HEK293 (cell line): Measurements from ENCODE around the gene MRNIP.

ENCODE experiments used
- CTCF ChIA-PET: fragments of 350-600 bp; formaldehyde crosslinking; extraction: SDS; loops from one replicate; lab custom pipeline; 2021; ENCODE audit warnings: antibody characterized with exemption; lab: Yijun Ruan, JAX
- POLR2A ChIA-PET: fragments of 300-600 bp; formaldehyde crosslinking; extraction: SDS; loops from one replicate; lab custom pipeline; 2020; ENCODE audit warnings: antibody characterized with exemption, inconsistent platforms; lab: Yijun Ruan, JAX
- H3K27ac ChIP-seq: fragments of 200-500 bp; sonication (Bioruptor generic); 2 replicates; pipeline ENCODE4 v1.5.1; 2014; ENCODE audit warnings: low read depth, low read length, control low read depth, inconsistent platforms; ENCODE audit errors: extremely low read depth
- H3K36me3 ChIP-seq, 2 experiments: fragments of 200-500 bp in 1 of 2; sonication (Bioruptor generic) in 1 of 2; 1 replicate in 1 of 2; 2 replicates in 1 of 2; pipeline ENCODE4 v1.5.1; 2014 to 2017; ENCODE audit warnings: inconsistent platforms in 2 of 2, low read length in 2 of 2; ENCODE audit not compliant: control insufficient read depth in 2 of 2, insufficient read depth in 1 of 2
- H3K4me1 ChIP-seq: fragments of 200-500 bp; sonication (Bioruptor generic); 2 replicates; pipeline ENCODE4 v1.5.1; 2014; ENCODE audit warnings: mild to moderate bottlenecking, low read length, inconsistent platforms; ENCODE audit not compliant: control insufficient read depth, insufficient read depth
- H3K4me3 ChIP-seq: 2 replicates; pipeline ENCODE4 v1.5.1; 2011; ENCODE audit warnings: low read depth, mild to moderate bottlenecking, control low read depth, low read length, moderate library complexity
- H3K9me3 ChIP-seq: fragments of 200-500 bp; sonication (Bioruptor generic); 2 replicates; pipeline ENCODE4 v1.5.1; 2014; ENCODE audit warnings: low read depth, low read length, inconsistent platforms; ENCODE audit not compliant: control insufficient read depth, insufficient read depth
- GFI1B ChIP-seq: fragments of 450-650 bp; formaldehyde crosslinking; IDR thresholded peaks from 2 replicates; pipeline ENCODE4 v1.5.1; 2016; ENCODE audit warnings: missing biosample characterization, missing genetic modification characterization
- GLIS1 ChIP-seq: fragments of 450-650 bp; formaldehyde crosslinking; IDR thresholded peaks from 2 replicates; pipeline ENCODE4 v1.5.1; 2016; ENCODE audit warnings: missing biosample characterization, missing genetic modification characterization
- PBX3 ChIP-seq: sonication (generic); formaldehyde crosslinking; IDR thresholded peaks from 2 replicates; pipeline ENCODE4 v1.8.1; 2022; ENCODE audit warnings: mild to moderate bottlenecking, moderate library complexity, missing genetic modification reagents
- PRDM1 ChIP-seq: fragments of 450-650 bp; formaldehyde crosslinking; IDR thresholded peaks from 2 replicates; pipeline ENCODE4; 2016; ENCODE audit warnings: missing biosample characterization, missing genetic modification characterization
- PRDM4 ChIP-seq: fragments of 450-650 bp; formaldehyde crosslinking; IDR thresholded peaks from 2 replicates; pipeline ENCODE4 v1.5.1; 2017; ENCODE audit warnings: missing biosample characterization, missing genetic modification characterization
- SETDB1 ChIP-seq: IDR thresholded peaks from one replicate; pipeline ENCODE4 v1.6.1; 2017; ENCODE audit warnings: mild to moderate bottlenecking, low read length, moderate library complexity, mixed read lengths; ENCODE audit not compliant: insufficient read length
- SP2 ChIP-seq: fragments of 450-650 bp; formaldehyde crosslinking; IDR thresholded peaks from 2 replicates; pipeline ENCODE4 v1.5.1; 2016; ENCODE audit warnings: missing biosample characterization, missing genetic modification characterization
- ZFHX2 ChIP-seq: fragments of 450-650 bp; formaldehyde crosslinking; conservative IDR thresholded peaks from 2 replicates; pipeline ENCODE4 v1.5.1; 2016; ENCODE audit warnings: missing biosample characterization, missing genetic modification characterization
- ZNF184 ChIP-seq: fragments of 450-650 bp; IDR thresholded peaks from 2 replicates; pipeline ENCODE4 v1.5.1; 2018; ENCODE audit warnings: missing biosample characterization, mild to moderate bottlenecking, missing genetic modification characterization
- ZNF398 ChIP-seq: fragments of 450-650 bp; formaldehyde crosslinking; IDR thresholded peaks from 2 replicates; pipeline ENCODE4 v1.5.1; 2017; ENCODE audit warnings: missing biosample characterization, missing genetic modification characterization
- ZNF501 ChIP-seq: fragments of 450-650 bp; formaldehyde crosslinking; IDR thresholded peaks from 2 replicates; pipeline ENCODE4 v1.5.1; 2016; ENCODE audit warnings: missing biosample characterization, missing genetic modification characterization
- ZNF513 ChIP-seq: fragments of 450-650 bp; IDR thresholded peaks from 2 replicates; pipeline ENCODE4 v1.5.1; 2018; ENCODE audit warnings: missing biosample characterization, missing genetic modification characterization
- ZNF560 ChIP-seq: fragments of 450-650 bp; formaldehyde crosslinking; IDR thresholded peaks from 2 replicates; pipeline ENCODE4 v1.5.1; 2017; ENCODE audit warnings: missing biosample characterization, missing genetic modification characterization, borderline replicate concordance
- ZNF610 ChIP-seq: fragments of 450-650 bp; formaldehyde crosslinking; IDR thresholded peaks from 2 replicates; pipeline ENCODE4 v1.5.1; 2016; ENCODE audit warnings: missing biosample characterization, missing genetic modification characterization, borderline replicate concordance
- ZNF639 ChIP-seq: fragments of 450-650 bp; formaldehyde crosslinking; IDR thresholded peaks from 2 replicates; pipeline ENCODE4 v1.5.1; 2016; ENCODE audit warnings: missing biosample characterization, missing genetic modification characterization
- ZNF654 ChIP-seq: fragments of 450-650 bp; formaldehyde crosslinking; IDR thresholded peaks from 2 replicates; pipeline ENCODE4 v1.5.1; 2016; ENCODE audit warnings: low read depth, missing biosample characterization, missing genetic modification characterization
- ZNF664 ChIP-seq: fragments of 450-650 bp; formaldehyde crosslinking; IDR thresholded peaks from 2 replicates; pipeline ENCODE4 v1.5.1; 2016; ENCODE audit warnings: missing biosample characterization, missing genetic modification characterization
- ZNF76 ChIP-seq: fragments of 450-650 bp; formaldehyde crosslinking; IDR thresholded peaks from 2 replicates; pipeline ENCODE4; 2016; ENCODE audit warnings: low read depth, missing biosample characterization, missing genetic modification characterization, borderline replicate concordance
- ZNF791 ChIP-seq: fragments of 450-650 bp; formaldehyde crosslinking; IDR thresholded peaks from 2 replicates; pipeline ENCODE4 v1.5.1; 2016; ENCODE audit warnings: missing biosample characterization, missing genetic modification characterization

MRNIP gene

GRCh38 chr5:179801304-179802206 lies 57.1 kb downstream of the MRNIP start (continued):
- TF ChIP-seq ZNF398 (tag by site-specific recombination) = no peak
- no peak for TF ChIP-seq SP2 (tag by site-specific recombination)

GRCh38 chr5:179800696-179801201 lies 57.9 kb downstream of the MRNIP start:
- TF ChIP-seq GLIS1 (tag by site-specific recombination) (peak; percentile 18; the same call in 1 of the 2 replicates), PRDM4 (tag by site-specific recombination) (no peak), ZNF513 (no peak), ZFHX2 (no peak)
- H3K4me1 ChIP-seq = peaks cover 22% of the 10 kb centered on the region
- peaks cover 0 to 63% of the 10 kb centered on the region in 2 experiments; a peak in 1 of 3 replicates for H3K36me3 ChIP-seq
- ChIA-PET CTCF (interaction anchor here (1.1 kb wide), 1 partner anchor 37 kb away, joined by 4 read pairs; no protein-coding TSS in a partner anchor), POLR2A (interaction anchor here (0.6 kb wide), 1 partner anchor 132 kb away, joined by 3 read pairs; no protein-coding TSS in a partner anchor)
- no peak overlapping the region for H3K4me3 ChIP-seq
- no peak overlapping the region for H3K27ac ChIP-seq
- H3K9me3 ChIP-seq = no peaks in the 10 kb centered on the region

- no peak overlapping the region for H3K4me3 ChIP-seq
- peaks cover 0 to 63% of the 10 kb centered on the region in 2 experiments; a peak in 1 of 3 replicates for H3K36me3 ChIP-seq
- H3K4me1 ChIP-seq = peaks cover 20% of the 10 kb centered on the region
- ChIA-PET POLR2A (no interaction called here), CTCF (interaction anchor here (1.1 kb wide), 1 partner anchor 37 kb away, joined by 4 read pairs; no protein-coding TSS in a partner anchor)
- H3K27ac ChIP-seq = no peak overlapping the region
- TF ChIP-seq PRDM4 (tag by site-specific recombination) = no peak
- TF ChIP-seq PBX3 (CRISPR knock-in tag) = no peak
- TF ChIP-seq SETDB1 = no peak
- TF ChIP-seq ZNF560 (tag by site-specific recombination) = no peak
- TF ChIP-seq ZNF654 (tag by site-specific recombination) = no peak
- no peak for TF ChIP-seq GFI1B (tag by site-specific recombination)
- TF ChIP-seq ZNF610 = no peak
- TF ChIP-seq PRDM1 (tag by site-specific recombination) = no peak
- no peak for TF ChIP-seq ZNF639 (tag by site-specific recombination)
- TF ChIP-seq ZNF76 (tag by site-specific recombination) = no peak
- no peak for TF ChIP-seq ZNF501 (tag by site-specific recombination)
- no peak for TF ChIP-seq ZNF791 (tag by site-specific recombination)
- no peak for TF ChIP-seq ZNF664 (tag by site-specific recombination)
- TF ChIP-seq ZNF184 (tag by site-specific recombination) = no peak
- H3K9me3 ChIP-seq = no peaks in the 10 kb centered on the region
Measured at GRCh38 chr5:179800071-179800695, 58.4 kb downstream of the MRNIP start.
